G401 (cell line): ENCODE results near the gene CSGALNACT2. TPM values are rescaled to one million over a fixed set of nuclear protein-coding genes. Genes with fewer than 3 reads are reported as not detected.

Experiments used
- DNase-seq: peaks from one replicate; pipeline ENCODE4 v3.0.0-alpha.2; 2015; ENCODE audit warnings: low spot score
- in situ Hi-C: cut with HindIII; loops from 2 replicates; pipeline ENCODE4 v1.10.0; 2016; ENCODE audit warnings: low sequenced_read_pairs, mixed read lengths
- total RNA-seq: library from RNA; depleted of rRNA; stranded (reverse); fragments of >200 nt; shearing (Covaris generic); gene quantifications from 2 replicates; pipeline ENCODE4 v1.2.3, GENCODE V29; 2014

The CSGALNACT2 gene
- total RNA-seq, 1 experiment from 2014 or later: 9.2 TPM

- DNase-seq: no peak
- in situ Hi-C loops: no loop called here
Observed at GRCh38 chr10:43111101-43111500, 27.1 kb upstream of the CSGALNACT2 start.

GRCh38 chr10:43111921-43112607 is 26.2 kb upstream of the CSGALNACT2 start:
- in situ Hi-C loops: no loop called here

GRCh38 chr10:43112608-43112961 is 25.7 kb upstream of the CSGALNACT2 start:
- DNase-seq: no peak
- in situ Hi-C loops: no loop called here

More at GRCh38 chr10:43111921-43112607, 26.2 kb upstream of the CSGALNACT2 start:
- DNase-seq: no peak

- no peak for DNase-seq
- in situ Hi-C loops: no loop called here
Observed at GRCh38 chr10:43113201-43114087, 24.8 kb upstream of the CSGALNACT2 start.

DNA sequence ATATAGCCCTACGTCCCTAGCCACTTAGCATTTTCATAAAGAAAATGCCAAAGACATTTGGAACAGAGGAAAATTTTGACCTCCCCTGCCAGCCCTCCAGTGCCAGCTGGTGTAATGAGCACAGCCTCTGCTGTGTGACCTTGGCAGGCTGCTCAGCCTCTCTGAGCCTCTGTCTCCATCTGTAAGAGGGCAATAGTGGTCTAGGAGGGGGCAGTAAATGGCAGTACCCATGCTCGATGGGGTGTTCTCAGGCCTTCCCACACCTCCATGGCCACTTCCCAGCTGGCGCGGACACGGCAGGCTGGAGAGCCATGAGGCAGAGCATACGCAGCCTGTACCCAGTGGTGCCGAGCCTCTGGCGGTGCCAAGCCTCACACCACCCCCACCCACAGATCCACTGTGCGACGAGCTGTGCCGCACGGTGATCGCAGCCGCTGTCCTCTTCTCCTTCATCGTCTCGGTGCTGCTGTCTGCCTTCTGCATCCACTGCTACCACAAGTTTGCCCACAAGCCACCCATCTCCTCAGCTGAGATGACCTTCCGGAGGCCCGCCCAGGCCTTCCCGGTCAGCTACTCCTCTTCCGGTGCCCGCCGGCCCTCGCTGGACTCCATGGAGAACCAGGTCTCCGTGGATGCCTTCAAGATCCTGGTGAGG is 24.0 kb upstream of the CSGALNACT2 start:
- DNase-seq: no peak
- in situ Hi-C loops: no loop called here

GRCh38 chr10:43114743-43115611 is 23.3 kb upstream of the CSGALNACT2 start:
- in situ Hi-C loops: no loop called here
- DNase-seq: no peak

GRCh38 chr10:43115881-43116595 is 22.2 kb upstream of the CSGALNACT2 start:
- in situ Hi-C loops: no loop called here
- no peak for DNase-seq

DNA sequence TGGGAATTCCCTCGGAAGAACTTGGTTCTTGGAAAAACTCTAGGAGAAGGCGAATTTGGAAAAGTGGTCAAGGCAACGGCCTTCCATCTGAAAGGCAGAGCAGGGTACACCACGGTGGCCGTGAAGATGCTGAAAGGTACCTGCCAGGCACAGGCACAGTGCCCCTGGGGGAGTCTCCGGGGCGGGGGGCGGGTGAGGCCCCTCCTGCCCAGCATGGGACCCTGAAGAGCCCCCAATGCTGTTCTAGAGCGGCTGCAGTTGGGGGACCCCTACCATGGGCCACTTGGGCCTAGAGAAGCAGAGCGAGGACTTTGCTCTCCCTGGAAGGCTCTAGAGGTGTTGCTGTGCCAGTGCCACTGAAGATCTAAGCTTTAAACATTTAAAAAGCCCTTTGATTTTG is 21.6 kb upstream of the CSGALNACT2 start:
- in situ Hi-C loops: no loop called here
- DNase-seq: no peak

DNA sequence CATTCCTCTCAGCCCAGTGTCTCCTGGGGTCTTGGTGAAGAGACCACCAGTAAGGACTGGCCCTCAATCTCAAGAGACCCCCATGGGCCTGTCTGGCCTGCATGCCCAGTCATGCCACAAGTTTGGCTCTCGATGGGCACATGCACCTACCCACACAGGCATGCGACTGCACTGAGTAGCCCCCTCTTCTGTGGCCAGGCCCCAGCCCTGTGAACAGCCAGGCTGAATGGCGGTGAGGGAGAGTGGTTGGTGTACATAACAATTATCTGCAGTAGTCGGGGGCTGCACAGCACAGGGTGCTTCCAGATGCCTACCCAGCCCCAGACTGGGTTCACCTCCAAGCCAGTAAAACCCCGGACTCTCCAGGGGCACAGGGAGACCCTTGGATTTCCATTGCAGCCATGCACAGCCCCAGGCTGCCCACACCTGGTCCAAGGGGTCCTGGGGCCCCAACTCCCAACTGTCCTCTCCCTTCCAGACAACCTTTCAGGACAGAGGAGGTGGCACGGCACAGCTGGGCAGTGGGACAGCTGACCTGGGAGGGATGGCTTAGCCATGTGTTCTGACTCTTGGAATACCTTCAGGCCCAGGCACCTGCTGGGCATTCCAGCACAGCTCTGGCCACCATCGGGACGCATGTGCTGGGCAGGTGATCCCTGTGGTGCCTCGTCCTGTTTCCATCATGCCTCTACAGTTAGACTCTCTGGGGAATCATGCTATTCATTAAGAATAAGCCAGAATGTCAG is 21.0 kb upstream of the CSGALNACT2 start:
- DNase-seq: no peak
- in situ Hi-C loops: no loop called here

GRCh38 chr10:43117777-43118583 is 20.3 kb upstream of the CSGALNACT2 start:
- in situ Hi-C loops: no loop called here
- no peak for DNase-seq

GRCh38 chr10:43118631-43119415 is 19.4 kb upstream of the CSGALNACT2 start:
- in situ Hi-C loops: no loop called here
- DNase-seq: no peak

DNA sequence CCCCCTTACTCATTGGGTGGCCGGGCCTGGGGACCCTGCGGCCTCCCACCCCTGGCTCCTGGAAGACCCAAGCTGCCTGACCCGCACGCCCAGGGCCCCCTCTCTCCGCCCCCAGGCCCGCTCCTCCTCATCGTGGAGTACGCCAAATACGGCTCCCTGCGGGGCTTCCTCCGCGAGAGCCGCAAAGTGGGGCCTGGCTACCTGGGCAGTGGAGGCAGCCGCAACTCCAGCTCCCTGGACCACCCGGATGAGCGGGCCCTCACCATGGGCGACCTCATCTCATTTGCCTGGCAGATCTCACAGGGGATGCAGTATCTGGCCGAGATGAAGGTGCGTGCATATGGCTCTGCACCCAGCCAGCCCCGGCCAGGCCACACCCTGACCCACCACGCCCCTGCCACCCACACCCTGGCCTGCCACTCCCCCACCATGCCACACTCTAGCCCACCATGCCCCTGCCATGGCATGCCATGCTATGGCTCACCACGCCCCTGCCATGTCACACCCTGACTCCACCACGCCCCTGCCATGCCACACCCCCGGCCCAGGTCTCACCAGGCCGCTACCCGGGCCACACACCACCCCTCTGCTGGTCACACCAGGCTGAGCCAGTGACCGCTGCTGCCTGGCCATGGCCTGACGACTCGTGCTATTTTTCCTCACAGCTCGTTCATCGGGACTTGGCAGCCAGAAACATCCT is 18.7 kb upstream of the CSGALNACT2 start:
- in situ Hi-C loops: no loop called here
- no peak for DNase-seq

- DNase-seq: no peak
- in situ Hi-C loops: no loop called here
Observed at GRCh38 chr10:43120116-43120928, 17.9 kb upstream of the CSGALNACT2 start.

- in situ Hi-C loops: no loop called here
- DNase-seq: no peak
Observed at GRCh38 chr10:43120929-43121314, 17.3 kb upstream of the CSGALNACT2 start.

DNA sequence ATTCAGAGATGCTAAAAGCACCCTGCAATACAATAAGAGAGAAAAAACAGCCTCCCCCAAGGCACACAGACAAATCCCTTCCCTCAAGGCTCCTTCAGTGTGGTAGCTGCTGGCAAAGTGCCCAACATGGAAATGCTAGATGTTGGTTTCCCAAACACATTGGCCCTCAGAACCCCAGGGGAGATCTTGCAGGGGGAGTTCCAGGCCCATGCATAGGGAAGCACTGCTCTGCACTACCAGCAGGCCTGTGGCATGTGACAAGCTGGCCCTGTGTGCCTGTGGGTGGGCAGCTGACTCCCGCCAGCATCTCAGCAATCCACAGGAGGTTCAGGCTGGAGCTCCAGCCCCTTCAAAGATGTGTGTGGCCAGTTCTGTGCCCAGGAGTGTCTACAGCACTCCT is 16.8 kb upstream of the CSGALNACT2 start:
- no peak for DNase-seq
- in situ Hi-C loops: no loop called here
